Astrocyte (in vitro differentiated cells and primary cell): ENCODE results near the gene SCGB1C2.
"Not testable (repeated sequence)": the region's sequence is repeated elsewhere in the genome, so short reads cannot be mapped to it uniquely, and the experiment has no call there.

Experiments used
- CTCF ChIP-seq: IDR thresholded peaks from 2 replicates; pipeline ENCODE4 v1.5.1; 2011; ENCODE audit warnings: low read depth, mild to moderate bottlenecking, inconsistent platforms, low read length, moderate library complexity; ENCODE audit not compliant: insufficient read depth
- EZH2 ChIP-seq: IDR thresholded peaks from 2 replicates; pipeline ENCODE4 v1.6.1; 2012; ENCODE audit warnings: mild to moderate bottlenecking, low read length, inconsistent platforms; ENCODE audit not compliant: insufficient read depth

DNA sequence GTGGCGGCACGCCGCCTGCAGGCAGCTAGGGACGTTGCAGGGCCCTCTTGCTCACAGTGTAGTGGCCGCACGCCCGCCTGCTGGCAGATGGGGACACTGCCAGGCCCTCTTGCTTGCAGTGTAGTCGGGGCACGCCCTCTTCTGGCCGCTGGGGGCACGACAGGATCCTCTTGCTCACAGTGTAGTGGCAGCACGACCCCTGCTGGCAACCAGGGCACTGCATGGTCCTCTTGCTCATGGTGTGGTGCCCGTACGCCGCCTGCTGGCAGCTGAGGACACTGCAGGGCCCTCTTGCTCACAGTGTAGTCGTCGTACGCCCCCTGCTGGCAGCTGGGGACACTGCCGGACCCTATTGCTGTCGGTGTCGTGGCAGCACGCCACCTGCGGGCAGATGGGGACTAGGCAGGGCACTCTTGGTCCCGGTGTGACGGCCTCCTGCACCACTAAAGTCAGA, 3.0 kb upstream of the SCGB1C2 start:
- TF ChIP-seq CTCF, EZH2: not testable (repeated sequence)
